Progenitor cell of endocrine pancreas (in vitro differentiated cells): ENCODE measurements around the gene PYGB. TPM values are rescaled to one million over a fixed set of nuclear protein-coding genes. Genes with fewer than 3 reads are reported as not detected.

Source experiments
- DNase-seq: peaks from one replicate; pipeline ENCODE4 v3.0.0; 2021; ENCODE audit warnings: low spot score; ENCODE audit not compliant: unreplicated experiment
- H3K27ac Mint-ChIP-seq: 2 replicates; pipeline ENCODE4 v1.8.0; 2021; ENCODE audit warnings: mild to moderate bottlenecking, moderate library complexity, mixed read lengths
- H3K27me3 Mint-ChIP-seq: 2 replicates; pipeline ENCODE4 v1.8.0; 2021; ENCODE audit warnings: mixed read lengths
- H3K36me3 Mint-ChIP-seq: 2 replicates; pipeline ENCODE4 v1.8.0; 2022; ENCODE audit warnings: mixed read lengths; ENCODE audit not compliant: insufficient read depth
- H3K4me1 Mint-ChIP-seq: 2 replicates; pipeline ENCODE4 v1.8.0; 2021; ENCODE audit warnings: low read depth, mixed read lengths
- H3K4me3 Mint-ChIP-seq: 2 replicates; pipeline ENCODE4 v1.8.0; 2021; ENCODE audit warnings: low read depth, mild to moderate bottlenecking, moderate library complexity, mixed read lengths
- H3K9me3 Mint-ChIP-seq: 2 replicates; pipeline ENCODE4 v1.8.0; 2021; ENCODE audit warnings: low read depth, mixed read lengths
- CTCF ChIP-seq: fragments of 200-600 bp; sonication (generic); IDR thresholded peaks from one replicate; pipeline ENCODE4 v1.5.0; 2021; ENCODE audit warnings: antibody characterized with exemption, mild to moderate bottlenecking; ENCODE audit not compliant: unreplicated experiment
- total RNA-seq: library from RNA; stranded (reverse); gene quantifications from 2 replicates; pipeline ENCODE4 v1.2.1, GENCODE V29; 2021

Gene PYGB
- total RNA-seq, 1 donor from 2014 or later: 54.4 TPM

GRCh38 chr20:25274891-25275812 is 27.3 kb downstream of the PYGB start:
- Mint-ChIP-seq H3K4me1 (no peaks in the 10 kb centered on the region), H3K4me3 (no peak overlapping the region), H3K27me3 (no peaks in the 10 kb centered on the region), H3K36me3 (peaks cover 12% of the 10 kb centered on the region), H3K27ac (peak overlapping the region; percentile 85), H3K9me3 (no peaks in the 10 kb centered on the region)
- no peak for DNase-seq
- no peak for TF ChIP-seq CTCF

- Mint-ChIP-seq H3K36me3 (peaks cover 12% of the 10 kb centered on the region), H3K4me3 (no peak overlapping the region), H3K27ac (peak overlapping the region; percentile 85), H3K27me3 (no peaks in the 10 kb centered on the region), H3K4me1 (no peaks in the 10 kb centered on the region), H3K9me3 (no peaks in the 10 kb centered on the region)
- DNase-seq: no peak
- no peak for TF ChIP-seq CTCF
These were observed 28.1 kb downstream of the PYGB start for GRCh38 chr20:25275813-25276532.

- H3K9me3 Mint-ChIP-seq: no peaks in the 10 kb centered on the region
- H3K4me1 Mint-ChIP-seq: no peaks in the 10 kb centered on the region
- no peaks in the 10 kb centered on the region for H3K27me3 Mint-ChIP-seq
- H3K27ac Mint-ChIP-seq: no peak overlapping the region
- DNase-seq: no peak
- no peak for TF ChIP-seq CTCF
- no peak overlapping the region for H3K4me3 Mint-ChIP-seq
- peaks cover 12% of the 10 kb centered on the region for H3K36me3 Mint-ChIP-seq
These were observed 28.7 kb downstream of the PYGB start for GRCh38 chr20:25276533-25277050.

- no peaks in the 10 kb centered on the region for H3K9me3 Mint-ChIP-seq
- H3K4me1 Mint-ChIP-seq: no peaks in the 10 kb centered on the region
- TF ChIP-seq CTCF: no peak
- no peak overlapping the region for H3K4me3 Mint-ChIP-seq
- no peak overlapping the region for H3K27ac Mint-ChIP-seq
- peaks cover 10% of the 10 kb centered on the region for H3K36me3 Mint-ChIP-seq
- H3K27me3 Mint-ChIP-seq: no peaks in the 10 kb centered on the region
- no peak for DNase-seq
These were observed 29.3 kb downstream of the PYGB start for GRCh38 chr20:25277051-25277801.
